Anterior cingulate cortex (tissue), 58 donors: ENCODE results near the gene MYO18A.

Experiments
- DNase-seq, 58 donors: peaks; one replicate each; lab custom pipeline; 2025; lab: John Stamatoyannopoulos, UW

MYO18A gene

GRCh38 chr17:29168079-29168758 is 12.0 kb downstream of the MYO18A start:
- peak in 1 of 58 donors; percentile 17 for DNase-seq

DNA sequence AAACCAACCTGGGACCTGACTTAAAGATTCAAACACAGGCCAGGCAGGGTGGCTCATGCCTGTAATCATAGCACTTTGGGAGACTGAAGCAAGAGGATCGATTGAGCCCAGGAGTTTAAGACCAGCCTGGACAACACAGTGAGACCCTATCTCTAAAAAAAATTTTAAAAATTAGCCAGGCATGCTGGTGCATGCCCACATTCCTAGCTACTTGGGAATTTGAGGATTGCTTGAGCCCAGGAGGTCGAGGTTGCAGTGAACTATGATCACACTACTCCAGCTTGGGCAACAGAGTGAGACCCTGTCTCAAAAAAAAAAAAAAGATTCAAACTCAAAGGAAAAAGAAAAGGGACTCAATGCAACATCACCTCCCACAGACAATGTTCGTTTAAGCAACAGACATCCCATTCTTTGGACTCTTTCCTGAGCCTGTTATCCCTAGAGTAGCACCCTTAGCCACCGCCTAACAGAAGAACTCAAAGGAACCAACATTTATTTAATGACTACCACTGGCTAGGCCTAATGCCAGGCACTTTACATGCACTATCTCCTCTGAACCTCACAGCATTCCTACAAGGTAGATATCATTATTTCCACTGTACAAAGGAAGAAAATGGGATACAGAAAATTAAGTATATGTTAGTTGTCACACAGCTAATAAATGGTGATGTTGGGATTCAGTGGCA is 12.7 kb downstream of the MYO18A start:
- DNase-seq, result no peak

DNA sequence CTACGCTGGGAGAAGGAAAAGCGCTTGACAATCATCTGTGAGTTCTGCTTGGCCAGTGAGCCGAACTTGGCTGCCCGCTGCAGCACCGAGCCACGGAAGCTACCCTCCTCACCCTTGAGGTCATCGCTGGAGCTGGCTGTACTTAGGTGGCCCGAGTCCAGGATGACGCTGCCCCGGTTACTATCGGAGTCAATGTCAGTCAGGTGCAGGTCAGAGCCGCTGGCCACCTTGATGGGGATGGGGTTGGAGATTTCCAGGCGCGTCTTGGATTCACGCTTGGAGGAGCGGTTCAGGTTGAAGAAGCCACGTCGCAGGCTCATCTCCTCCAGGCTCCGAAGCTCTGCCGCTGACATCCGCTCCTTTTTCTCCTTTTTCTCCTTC is 13.7 kb downstream of the MYO18A start:
- DNase-seq, result no peak

GRCh38 chr17:29165800-29166506 is 14.2 kb downstream of the MYO18A start:
- no peak for DNase-seq

GRCh38 chr17:29165261-29165660 is 14.9 kb downstream of the MYO18A start:
- DNase-seq, result no peak

DNA sequence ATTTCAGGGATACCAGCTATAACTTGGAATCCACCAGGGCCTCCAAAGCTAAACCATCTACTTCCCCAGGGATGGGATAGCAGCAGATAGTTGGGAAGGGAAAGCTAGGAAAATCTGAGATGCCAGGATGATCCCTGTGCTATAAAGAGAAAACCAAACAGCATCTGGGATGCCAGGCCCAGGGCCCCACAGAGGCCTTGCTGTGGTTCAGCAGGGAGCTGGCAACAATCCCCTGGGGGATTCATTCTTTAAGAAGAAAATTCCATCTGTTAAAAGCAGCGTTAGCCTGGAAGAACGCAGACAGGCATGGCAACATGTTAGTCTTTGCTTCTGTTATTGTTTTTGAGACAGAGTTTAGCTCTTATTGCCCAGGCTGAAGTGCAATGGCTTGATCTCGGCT is 16.6 kb downstream of the MYO18A start:
- no peak for DNase-seq

- DNase-seq, result peak in 1 of 58 donors; percentile 17
Observed at GRCh38 chr17:29162909-29163341, 17.3 kb downstream of the MYO18A start.

DNA sequence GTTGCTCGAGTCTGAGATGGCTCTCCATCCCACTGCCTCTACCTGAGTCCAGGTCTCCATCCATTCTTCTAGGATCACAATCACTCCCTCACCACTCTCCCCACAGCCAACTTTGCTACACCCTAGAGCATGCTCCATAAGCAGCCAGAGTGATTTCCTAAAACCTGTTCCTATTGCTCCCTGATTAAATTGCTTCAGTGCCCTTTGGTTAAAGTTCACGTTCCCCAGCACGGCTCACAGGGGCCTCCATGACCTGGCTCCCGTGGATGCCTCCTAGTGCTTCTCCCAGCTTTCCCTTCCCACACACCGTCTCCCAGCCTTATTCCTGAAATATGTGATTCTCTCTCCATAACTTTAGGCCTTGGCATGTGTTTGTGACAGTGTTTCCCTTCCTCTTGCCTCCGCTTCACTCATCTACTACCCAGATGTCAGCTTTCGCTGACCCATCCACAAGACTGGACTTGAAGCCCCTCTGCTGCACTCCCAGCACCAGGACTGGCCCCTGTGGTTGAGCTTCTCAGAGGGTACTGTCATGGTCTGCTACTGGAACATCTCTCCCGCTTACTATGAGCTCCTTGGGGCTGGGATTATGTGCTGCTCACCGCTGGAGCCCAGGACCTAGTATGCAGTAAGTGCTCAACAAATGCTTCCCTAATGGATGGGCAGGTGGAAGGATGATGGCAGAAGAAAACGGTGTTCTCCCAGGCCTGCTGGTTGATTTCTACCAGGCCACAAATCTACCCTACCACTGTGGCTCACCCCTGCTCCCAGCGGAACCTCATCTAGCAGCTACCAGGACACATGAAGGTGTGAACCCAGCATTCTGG is 17.9 kb downstream of the MYO18A start:
- no peak for DNase-seq

- no peak for DNase-seq
Observed at GRCh38 chr17:29160253-29160652, 19.9 kb downstream of the MYO18A start.

- no peak for DNase-seq
Observed at GRCh38 chr17:29159306-29159860, 20.8 kb downstream of the MYO18A start.

DNA sequence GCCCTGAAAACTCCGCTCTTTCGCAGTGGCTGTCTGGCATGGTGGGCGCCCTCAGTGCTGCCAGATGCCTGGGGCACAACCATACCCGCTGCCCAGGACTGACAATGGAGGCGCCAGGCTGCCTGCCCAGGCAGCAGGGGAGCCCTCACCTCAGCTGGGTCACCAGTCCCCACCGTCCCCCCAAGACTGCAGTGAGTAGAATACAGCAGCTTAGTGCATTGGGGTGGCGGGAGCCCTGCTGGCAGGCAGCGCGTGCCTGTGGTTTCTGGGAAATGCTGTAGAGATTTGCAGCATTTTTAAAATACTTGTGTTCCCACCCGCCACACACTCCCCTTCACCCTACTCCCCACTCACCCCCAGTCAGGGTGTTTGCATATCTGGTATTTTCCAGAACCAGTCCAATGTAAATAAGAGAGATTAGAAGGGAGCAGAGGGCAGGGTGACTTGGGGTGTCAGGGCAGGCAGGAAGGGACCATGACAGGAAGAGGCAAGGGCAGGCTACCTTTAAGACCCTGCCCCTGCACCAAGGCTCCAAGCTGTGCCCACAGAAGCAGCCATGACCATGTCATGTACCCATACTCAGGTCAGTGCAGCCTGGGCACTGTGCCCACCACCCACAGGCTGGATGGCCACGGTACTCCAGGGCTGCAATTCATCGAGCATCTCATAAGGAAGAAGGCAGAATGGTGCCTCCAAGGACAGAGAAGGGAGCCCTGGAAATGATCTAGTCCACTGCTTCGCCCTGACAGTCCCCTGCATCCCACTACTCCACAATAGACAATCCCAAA is 21.5 kb downstream of the MYO18A start:
- peak in 39 of 58 donors; percentile 20 to 84 (median 52) for DNase-seq

DNA sequence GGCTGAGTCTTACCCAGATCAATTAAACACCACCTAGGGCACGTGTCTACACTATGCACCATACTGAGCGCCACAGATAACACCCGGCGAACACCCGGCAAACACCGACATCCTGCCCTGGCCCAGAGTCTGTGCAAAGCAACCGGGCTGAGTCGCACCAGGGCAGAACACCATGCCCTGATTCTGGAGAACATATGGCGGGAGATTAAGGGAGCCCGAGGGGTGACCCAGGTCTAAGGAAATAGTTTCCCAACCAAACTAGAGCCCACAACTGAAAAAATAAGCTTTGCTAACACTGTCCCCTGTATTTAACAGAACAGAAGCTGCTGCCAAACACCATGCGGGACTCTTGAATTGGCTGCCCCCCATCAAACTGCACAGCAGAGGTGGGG is 22.1 kb downstream of the MYO18A start:
- DNase-seq, result peak in 1 of 58 donors; percentile 59

DNA sequence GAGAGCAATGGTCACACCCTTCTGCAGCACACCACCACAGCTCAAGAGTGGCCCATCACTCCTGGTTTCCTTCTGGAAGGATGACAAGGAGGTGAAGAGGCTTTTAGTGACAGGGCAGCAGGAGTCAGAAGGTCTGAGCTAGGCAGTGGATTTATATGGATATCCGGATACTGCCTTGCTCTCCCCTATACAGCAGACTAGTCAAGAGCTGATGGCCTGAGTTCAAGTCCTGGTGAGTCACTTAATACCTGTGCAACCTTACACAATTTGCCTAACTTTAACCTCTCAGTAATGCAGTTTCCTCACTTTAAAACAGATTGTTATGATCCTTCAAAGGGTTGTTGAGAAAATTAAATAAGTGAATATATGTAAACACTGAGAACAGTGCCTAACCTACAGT is 22.9 kb downstream of the MYO18A start:
- DNase-seq, result no peak

DNA sequence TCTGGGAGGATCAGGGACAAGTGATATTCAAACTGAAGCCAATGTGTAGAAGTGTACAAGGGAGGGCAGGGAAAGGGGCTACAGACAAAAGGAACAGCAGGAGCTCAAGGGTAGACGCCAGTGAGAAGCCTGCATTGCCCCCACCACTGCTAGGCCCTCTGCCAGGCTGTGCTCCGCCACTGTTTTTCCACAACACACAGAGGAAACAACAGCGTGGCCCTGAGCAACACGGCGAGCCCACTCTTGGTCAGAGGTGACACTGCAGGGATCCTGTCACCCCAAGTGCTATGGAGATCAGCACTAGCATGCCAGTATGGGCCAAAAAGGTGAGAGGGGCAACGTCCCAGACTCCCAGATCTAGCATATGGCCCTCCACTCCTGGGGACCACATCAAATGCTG is 23.4 kb downstream of the MYO18A start:
- peak in 5 of 58 donors; percentile 15 to 30 (median 19) for DNase-seq

DNA sequence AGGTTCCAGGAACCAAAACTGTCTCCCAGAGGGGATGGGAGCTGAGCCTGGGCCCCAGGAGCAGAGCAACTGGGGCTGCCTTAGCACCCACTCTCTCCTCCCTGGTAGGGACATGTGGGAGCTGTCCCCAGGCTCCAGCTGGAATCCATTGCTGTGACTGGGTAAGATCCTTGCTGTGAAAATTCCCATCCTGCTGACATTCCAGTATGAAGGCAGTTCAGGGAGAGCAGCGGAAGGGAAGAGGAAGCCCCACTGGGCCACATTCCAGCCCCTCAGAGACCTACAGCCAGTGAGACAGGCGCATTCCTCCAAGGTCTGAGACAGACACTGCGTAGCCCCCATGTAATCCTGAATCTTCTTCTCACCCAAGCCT is 24.2 kb downstream of the MYO18A start:
- no peak for DNase-seq

DNA sequence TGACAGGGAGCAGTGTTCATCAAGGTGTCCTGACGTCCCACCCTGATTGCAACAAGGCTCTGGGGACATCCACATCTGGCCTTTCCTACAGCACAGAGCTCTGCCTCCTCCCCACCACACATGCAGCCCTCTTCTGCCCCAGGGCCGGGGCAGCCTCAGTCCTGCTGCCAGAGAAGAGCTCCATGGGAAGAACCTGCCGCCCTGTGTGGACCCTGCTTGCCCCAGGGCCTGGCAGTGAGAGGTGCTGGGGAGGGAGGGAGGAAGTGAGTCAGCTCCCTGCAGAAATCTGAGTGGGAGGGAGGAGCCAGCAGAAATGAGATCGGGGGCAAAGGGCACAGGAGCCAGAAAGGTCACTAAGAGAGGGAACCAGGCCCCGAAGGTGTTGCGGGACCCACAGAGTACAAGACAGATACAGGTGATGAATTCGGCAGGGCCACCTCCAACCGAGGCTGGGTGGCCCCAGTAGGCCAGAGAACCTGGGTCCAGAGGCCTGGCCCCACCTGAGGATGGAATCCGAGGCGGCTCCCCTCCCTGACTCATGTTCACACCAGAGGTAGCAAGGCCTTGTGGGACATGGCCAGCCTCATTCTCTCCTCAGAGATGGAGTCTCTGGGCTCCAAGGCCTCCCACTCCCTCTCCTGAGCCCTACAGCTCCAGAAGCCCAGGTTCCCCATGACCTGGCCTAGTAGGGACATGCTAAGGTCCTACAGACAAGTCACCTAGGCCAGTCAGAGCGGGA is 24.8 kb downstream of the MYO18A start:
- DNase-seq, result peak in 7 of 58 donors; percentile 21 to 60 (median 43)

DNA sequence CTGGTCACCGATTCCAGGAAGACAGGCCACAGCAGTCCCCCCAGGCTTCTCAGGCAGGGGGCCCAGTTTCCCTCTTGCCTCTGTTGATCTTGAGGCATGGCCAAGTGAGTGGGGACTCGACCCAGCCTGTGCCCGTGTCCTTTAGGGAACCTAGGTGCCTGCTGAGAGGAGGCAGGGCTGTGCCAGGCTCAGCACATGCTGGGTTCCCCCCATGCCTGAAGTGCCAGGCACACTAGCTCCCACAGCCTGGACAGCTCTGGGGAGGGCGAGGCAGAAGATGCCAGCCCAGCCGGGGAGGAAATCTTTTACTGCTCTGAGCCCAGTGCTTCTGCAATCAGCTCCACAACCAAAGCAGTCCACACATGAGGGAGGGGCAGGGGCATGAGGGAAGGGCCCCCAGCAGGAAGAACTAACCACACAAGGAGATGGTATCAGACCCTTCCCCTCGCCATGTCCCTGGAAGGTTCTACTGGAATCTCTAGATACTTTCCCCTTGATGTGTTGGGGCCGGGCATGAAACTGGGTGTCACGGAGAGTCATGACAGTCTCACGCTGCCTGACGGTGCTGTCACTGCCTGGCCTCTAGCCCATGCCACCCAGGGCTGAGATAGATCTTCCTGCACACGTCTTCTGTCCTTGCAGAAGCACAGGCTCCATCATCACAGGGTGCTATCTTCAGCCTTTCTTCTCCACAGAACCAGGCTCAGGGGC is 25.5 kb downstream of the MYO18A start:
- DNase-seq, result peak in 33 of 58 donors; percentile 18 to 78 (median 45)

- DNase-seq, result peak in 21 of 58 donors; percentile 10 to 61 (median 35)
Observed at GRCh38 chr17:29151567-29151966, 28.6 kb downstream of the MYO18A start.
